Erythroblast (primary cell): ENCODE data around the gene RIMBP3C.

Source experiments
- GATA1 ChIP-seq: IDR thresholded peaks from 2 replicates; pipeline ENCODE4 v1.6.1; 2011; ENCODE audit warnings: low read depth, mild to moderate bottlenecking, control low read depth, low read length, moderate library complexity
- POLR2A ChIP-seq: IDR thresholded peaks from 2 replicates; pipeline ENCODE4 v1.6.1; 2011; ENCODE audit warnings: mild to moderate bottlenecking, low read length

GRCh38 chr22:21598302-21598701 is 47.0 kb upstream of the RIMBP3C start:
- TF ChIP-seq POLR2A (no peak), GATA1 (no peak)
